Osteoblast (primary cell): Measurements from ENCODE around the gene NRG3. TPM values are rescaled to one million over a fixed set of nuclear protein-coding genes. Genes with fewer than 3 reads are reported as not detected.

ENCODE experiments used
- DNase-seq: peaks from one replicate; pipeline ENCODE4 v3.0.0; 2011; ENCODE audit warnings: low spot score, mixed read lengths; ENCODE audit not compliant: insufficient read length; ENCODE audit errors: missing footprints
- H2AFZ ChIP-seq: 2 replicates; pipeline ENCODE4 v1.6.0; 2011; ENCODE audit warnings: mild to moderate bottlenecking, low read length
- H3K27ac ChIP-seq: 2 replicates; pipeline ENCODE4 v1.5.1; 2011; ENCODE audit warnings: mild to moderate bottlenecking, low read depth, low read length, moderate library complexity
- H3K27me3 ChIP-seq: 2 replicates; pipeline ENCODE4 v1.6.0; 2012; ENCODE audit warnings: mild to moderate bottlenecking, control low read depth, inconsistent platforms, low read length, moderate library complexity; ENCODE audit not compliant: insufficient read depth
- H3K36me3 ChIP-seq: 2 replicates; pipeline ENCODE4 v1.5.1; 2011; ENCODE audit warnings: mild to moderate bottlenecking, low read length, control low read depth, moderate library complexity; ENCODE audit not compliant: insufficient read depth
- H3K4me1 ChIP-seq: 2 replicates; pipeline ENCODE4 v1.5.1; 2011; ENCODE audit warnings: mild to moderate bottlenecking, low read length, control low read depth, moderate library complexity; ENCODE audit not compliant: insufficient read depth
- H3K4me2 ChIP-seq: 2 replicates; pipeline ENCODE4 v1.6.0; 2011; ENCODE audit warnings: mild to moderate bottlenecking, low read length; ENCODE audit not compliant: insufficient read depth
- H3K4me3 ChIP-seq: fragments of 200-600 bp; sonication (generic); 3 replicates; pipeline ENCODE4 v1.5.1; 2012; ENCODE audit warnings: mild to moderate bottlenecking, low read length, inconsistent platforms; ENCODE audit not compliant: insufficient read depth
- H3K79me2 ChIP-seq: 2 replicates; pipeline ENCODE4 v1.6.0; 2012; ENCODE audit warnings: mild to moderate bottlenecking, low read length, control low read depth, inconsistent platforms; ENCODE audit not compliant: insufficient read depth
- H3K9me3 ChIP-seq: 2 replicates; pipeline ENCODE4 v1.5.1; 2011; ENCODE audit warnings: low read depth, low read length, control low read depth
- H4K20me1 ChIP-seq: 2 replicates; pipeline ENCODE4 v1.6.0; 2012; ENCODE audit warnings: mild to moderate bottlenecking, low read length, control low read depth; ENCODE audit not compliant: insufficient read depth
- total RNA-seq: library from RNA; depleted of rRNA; stranded (reverse); fragments of >200 nt; gene quantifications from 2 replicates; pipeline ENCODE4 v1.2.3, GENCODE V29; 2012
- TF ChIP-seq, protein P1 (sequence below): IDR thresholded peaks from 2 replicates; pipeline ENCODE4 v1.5.1; 2011; ENCODE audit warnings: mild to moderate bottlenecking, low read depth, low read length, moderate library complexity; ENCODE audit errors: extremely low read depth

NRG3 gene
- total RNA-seq, 1 donor = not detected

DNA sequence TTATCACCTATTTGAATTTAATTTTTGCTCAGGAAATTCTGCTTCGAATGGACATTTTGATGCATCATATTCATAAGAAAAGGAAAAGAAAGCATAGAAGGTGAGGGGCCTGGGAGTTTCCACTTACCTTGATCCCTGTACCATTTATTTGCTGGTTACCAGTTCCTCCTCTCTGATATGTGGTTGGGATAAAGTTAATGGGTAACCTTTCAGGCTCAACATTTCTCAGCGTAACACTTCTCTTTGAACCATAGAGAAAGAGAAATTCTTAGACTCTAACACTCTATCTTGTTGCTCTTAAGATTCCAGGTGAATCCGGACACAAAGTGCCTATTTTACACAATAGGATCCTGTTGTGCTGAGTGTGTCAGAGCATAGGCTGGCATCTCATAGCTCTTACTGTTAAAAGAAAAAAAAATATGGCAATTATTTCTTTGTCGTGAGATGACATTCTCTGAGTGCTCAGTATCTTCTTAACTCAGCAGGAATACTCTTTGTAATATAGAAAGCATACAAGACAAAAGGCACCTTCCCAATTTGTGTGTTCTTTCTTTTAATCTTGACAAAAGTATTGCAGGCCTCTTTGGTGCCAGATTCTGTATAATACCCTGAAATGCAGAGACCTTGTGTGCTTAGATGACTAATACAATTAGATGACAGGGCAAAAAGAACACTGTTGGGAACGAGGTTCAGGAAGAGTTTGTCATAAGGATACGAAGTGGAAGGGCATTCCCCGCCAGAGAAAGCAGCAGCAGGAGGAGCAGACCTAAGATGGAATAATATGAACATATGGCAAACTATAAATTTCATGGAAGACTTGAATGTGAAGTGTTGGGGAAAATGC lies 689.6 kb downstream of the NRG3 start:
- Histone ChIP-seq H3K4me2 (no peak overlapping the region), H3K27ac (no peak overlapping the region), H2AFZ (no peak overlapping the region), H3K36me3 (no peaks in the 10 kb centered on the region), H4K20me1 (no peaks in the 10 kb centered on the region), H3K4me3 (no peak overlapping the region), H3K9me3 (no peaks in the 10 kb centered on the region), H3K4me1 (no peaks in the 10 kb centered on the region), H3K79me2 (no peaks in the 10 kb centered on the region), H3K27me3 (no peaks in the 10 kb centered on the region)
- no peak for DNase-seq
- TF ChIP-seq, protein P1, sequence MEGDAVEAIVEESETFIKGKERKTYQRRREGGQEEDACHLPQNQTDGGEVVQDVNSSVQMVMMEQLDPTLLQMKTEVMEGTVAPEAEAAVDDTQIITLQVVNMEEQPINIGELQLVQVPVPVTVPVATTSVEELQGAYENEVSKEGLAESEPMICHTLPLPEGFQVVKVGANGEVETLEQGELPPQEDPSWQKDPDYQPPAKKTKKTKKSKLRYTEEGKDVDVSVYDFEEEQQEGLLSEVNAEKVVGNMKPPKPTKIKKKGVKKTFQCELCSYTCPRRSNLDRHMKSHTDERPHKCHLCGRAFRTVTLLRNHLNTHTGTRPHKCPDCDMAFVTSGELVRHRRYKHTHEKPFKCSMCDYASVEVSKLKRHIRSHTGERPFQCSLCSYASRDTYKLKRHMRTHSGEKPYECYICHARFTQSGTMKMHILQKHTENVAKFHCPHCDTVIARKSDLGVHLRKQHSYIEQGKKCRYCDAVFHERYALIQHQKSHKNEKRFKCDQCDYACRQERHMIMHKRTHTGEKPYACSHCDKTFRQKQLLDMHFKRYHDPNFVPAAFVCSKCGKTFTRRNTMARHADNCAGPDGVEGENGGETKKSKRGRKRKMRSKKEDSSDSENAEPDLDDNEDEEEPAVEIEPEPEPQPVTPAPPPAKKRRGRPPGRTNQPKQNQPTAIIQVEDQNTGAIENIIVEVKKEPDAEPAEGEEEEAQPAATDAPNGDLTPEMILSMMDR = no peak

DNA sequence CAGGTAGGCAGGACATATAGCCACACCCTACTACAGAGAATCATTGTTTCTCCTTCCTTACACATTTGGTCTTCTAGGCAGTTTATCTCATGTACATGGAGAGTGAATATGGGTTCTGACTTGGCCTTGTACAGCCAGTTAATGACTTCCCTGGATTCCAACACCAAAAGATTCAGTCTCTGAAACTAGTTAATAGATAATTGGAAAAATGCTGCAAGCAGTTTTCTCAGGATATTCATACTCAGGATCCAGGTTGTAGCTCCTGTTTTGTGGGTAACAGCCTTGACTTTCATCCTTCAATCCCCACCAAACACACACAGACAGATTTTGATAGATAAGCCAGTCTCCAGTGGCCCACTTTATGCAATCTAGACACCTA lies 690.2 kb downstream of the NRG3 start:
- Histone ChIP-seq H3K27me3 (no peaks in the 10 kb centered on the region), H3K4me1 (no peaks in the 10 kb centered on the region), H3K27ac (no peak overlapping the region), H2AFZ (no peak overlapping the region), H3K36me3 (no peaks in the 10 kb centered on the region), H4K20me1 (no peaks in the 10 kb centered on the region), H3K9me3 (no peaks in the 10 kb centered on the region), H3K4me3 (no peak overlapping the region), H3K79me2 (no peaks in the 10 kb centered on the region), H3K4me2 (no peak overlapping the region)
- TF ChIP-seq, protein P1 = no peak
- DNase-seq = no peak

DNA sequence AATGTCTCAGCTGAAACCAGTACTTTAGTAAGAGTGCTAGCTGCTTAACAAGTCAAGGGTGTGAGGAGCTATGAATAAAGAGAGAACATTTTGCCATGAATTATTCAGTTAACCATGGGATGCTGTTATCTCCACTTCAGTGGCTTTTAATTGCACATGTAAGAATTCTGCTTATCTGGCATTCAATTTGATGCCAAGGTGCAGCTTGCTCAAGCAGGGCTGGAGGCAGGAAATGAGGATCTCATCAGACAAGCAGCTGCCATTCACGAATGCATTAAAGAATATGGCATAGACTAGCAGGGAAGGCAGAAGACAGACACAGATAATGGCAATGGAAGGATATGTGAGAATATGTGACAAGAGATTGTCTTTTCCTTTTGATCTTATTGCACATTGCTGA lies 697.8 kb downstream of the NRG3 start:
- Histone ChIP-seq H3K4me2 (no peak overlapping the region), H4K20me1 (no peaks in the 10 kb centered on the region), H3K4me1 (no peaks in the 10 kb centered on the region), H3K27me3 (no peaks in the 10 kb centered on the region), H3K79me2 (no peaks in the 10 kb centered on the region), H3K27ac (no peak overlapping the region), H3K9me3 (no peaks in the 10 kb centered on the region), H3K36me3 (no peaks in the 10 kb centered on the region), H3K4me3 (no peak overlapping the region), H2AFZ (no peak overlapping the region)
- TF ChIP-seq, protein P1 = no peak
- no peak for DNase-seq

DNA sequence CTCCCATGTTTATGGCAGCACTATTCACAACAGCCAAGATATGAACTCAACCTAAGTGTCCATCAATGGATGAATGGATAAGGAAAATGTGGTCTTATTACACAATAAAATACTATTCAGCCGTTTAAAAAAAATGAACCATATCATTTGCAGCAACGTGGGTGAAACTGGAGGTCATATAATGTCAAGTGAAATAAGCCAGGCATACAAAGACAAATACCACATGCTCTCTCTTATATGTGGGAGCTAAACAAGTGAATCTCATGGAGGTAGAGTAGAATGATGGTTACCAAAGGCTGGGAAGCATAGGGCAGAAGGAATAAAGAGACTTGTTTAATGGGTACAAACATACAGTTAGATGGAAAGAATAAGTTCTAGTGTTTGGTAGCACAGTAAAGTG lies 699.1 kb downstream of the NRG3 start:
- no peak overlapping the region for H3K4me3 ChIP-seq
- no peak for DNase-seq
- H4K20me1 ChIP-seq = no peaks in the 10 kb centered on the region
- H3K36me3 ChIP-seq = no peaks in the 10 kb centered on the region
- TF ChIP-seq, protein P1 = no peak
- H3K27me3 ChIP-seq = no peaks in the 10 kb centered on the region
- no peak overlapping the region for H3K27ac ChIP-seq
- H3K4me1 ChIP-seq = no peaks in the 10 kb centered on the region
- H3K79me2 ChIP-seq = no peaks in the 10 kb centered on the region
- no peak overlapping the region for H2AFZ ChIP-seq
- no peaks in the 10 kb centered on the region for H3K9me3 ChIP-seq
- no peak overlapping the region for H3K4me2 ChIP-seq
